Measurements from ENCODE around the gene PLD2. TPM values are rescaled to one million over a fixed set of nuclear protein-coding genes. Genes with fewer than 3 reads are reported as not detected.

Gene PLD2
- total RNA-seq, 1 experiment from 2014 or later = 24.3 TPM

DNA sequence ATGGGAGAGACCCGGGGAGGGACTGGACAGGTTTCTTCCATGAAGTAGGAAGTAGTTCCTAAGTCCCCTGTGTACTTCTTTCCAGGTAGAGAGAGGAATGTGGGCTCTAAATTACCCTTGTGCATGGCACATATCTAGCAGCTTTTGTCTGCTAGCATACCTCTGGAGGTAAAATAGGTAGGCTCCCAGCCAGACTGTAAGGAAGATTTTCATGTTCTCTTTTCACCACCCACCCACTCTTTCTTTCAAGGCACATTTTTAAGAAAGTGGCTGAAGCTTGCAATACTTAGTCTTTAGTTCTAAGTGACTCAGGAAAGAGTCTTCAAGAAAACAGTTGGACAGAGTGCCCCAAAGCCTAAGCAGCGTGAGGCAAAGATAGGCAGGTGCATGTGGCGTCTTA is 35.4 kb downstream of the PLD2 start:
- ChIA-PET POLR2A (ENCODE audit: unreplicated experiment) (no interaction called here), CTCF (no interaction called here)
- DNase-seq (no peak), ATAC-seq (no peak)
- Histone ChIP-seq H2AFZ (ENCODE audit: low read length) (no peak overlapping the region), H3K4me2 (ENCODE audit: low read length) (no peak overlapping the region), H3K4me3 (ENCODE audit: low read length) (no peak overlapping the region), H3K27me3 (ENCODE audit: low read length) (no peaks in the 10 kb centered on the region), H3F3A (ENCODE audit: low read length, unreplicated experiment) (no peaks in the 10 kb centered on the region), H3K9ac (ENCODE audit: low read length) (no peak overlapping the region), H3K9me2 (replicated peaks; ENCODE audit: low read length) (no peaks in the 10 kb centered on the region), H3K9me3 (ENCODE audit: low read length) (no peaks in the 10 kb centered on the region), H3K79me2 (ENCODE audit: low read length) (peaks cover 97% of the 10 kb centered on the region), H4K20me1 (ENCODE audit: low read length) (no peaks in the 10 kb centered on the region), H3K36me3 (ENCODE audit: low read depth, low read length) (peaks cover 5% of the 10 kb centered on the region), H3K4me1 (ENCODE audit: insufficient read depth, low read length) (peaks cover 33% of the 10 kb centered on the region), H3K27ac (ENCODE audit: low read length) (no peak overlapping the region)
- TF ChIP-seq, protein P1, sequence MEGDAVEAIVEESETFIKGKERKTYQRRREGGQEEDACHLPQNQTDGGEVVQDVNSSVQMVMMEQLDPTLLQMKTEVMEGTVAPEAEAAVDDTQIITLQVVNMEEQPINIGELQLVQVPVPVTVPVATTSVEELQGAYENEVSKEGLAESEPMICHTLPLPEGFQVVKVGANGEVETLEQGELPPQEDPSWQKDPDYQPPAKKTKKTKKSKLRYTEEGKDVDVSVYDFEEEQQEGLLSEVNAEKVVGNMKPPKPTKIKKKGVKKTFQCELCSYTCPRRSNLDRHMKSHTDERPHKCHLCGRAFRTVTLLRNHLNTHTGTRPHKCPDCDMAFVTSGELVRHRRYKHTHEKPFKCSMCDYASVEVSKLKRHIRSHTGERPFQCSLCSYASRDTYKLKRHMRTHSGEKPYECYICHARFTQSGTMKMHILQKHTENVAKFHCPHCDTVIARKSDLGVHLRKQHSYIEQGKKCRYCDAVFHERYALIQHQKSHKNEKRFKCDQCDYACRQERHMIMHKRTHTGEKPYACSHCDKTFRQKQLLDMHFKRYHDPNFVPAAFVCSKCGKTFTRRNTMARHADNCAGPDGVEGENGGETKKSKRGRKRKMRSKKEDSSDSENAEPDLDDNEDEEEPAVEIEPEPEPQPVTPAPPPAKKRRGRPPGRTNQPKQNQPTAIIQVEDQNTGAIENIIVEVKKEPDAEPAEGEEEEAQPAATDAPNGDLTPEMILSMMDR (conservative IDR thresholded peaks at IDR 0.05; ENCODE audit: low read depth, low read length) = no peak
- no peak for TF ChIP-seq EZH2 (IDR thresholded peaks at IDR 0.05; ENCODE audit: low read length, unreplicated experiment)
- intact Hi-C loops (cut with micrococcal nuclease) = no loop called here
- no TSS peak for BruUV-seq (replicated peaks)

- DNase-seq (no peak), ATAC-seq (no peak)
- BruUV-seq (replicated peaks) = no TSS peak
- H3K36me3 ChIP-seq (ENCODE audit: low read depth, low read length) = no peaks in the 10 kb centered on the region
- no peaks in the 10 kb centered on the region for H3K27me3 ChIP-seq (ENCODE audit: low read length)
- H3K9me3 ChIP-seq (ENCODE audit: low read length) = no peaks in the 10 kb centered on the region
- no peak overlapping the region for H3K4me3 ChIP-seq (ENCODE audit: low read length)
- no peaks in the 10 kb centered on the region for H4K20me1 ChIP-seq (ENCODE audit: low read length)
- no peak overlapping the region for H3K27ac ChIP-seq (ENCODE audit: low read length)
- no peak overlapping the region for H2AFZ ChIP-seq (ENCODE audit: low read length)
- H3K4me2 ChIP-seq (ENCODE audit: low read length) = no peak overlapping the region
- H3K79me2 ChIP-seq (ENCODE audit: low read length) = peaks cover 94% of the 10 kb centered on the region
- CTCF ChIA-PET = no interaction called here
- no peaks in the 10 kb centered on the region for H3K9me2 ChIP-seq (replicated peaks; ENCODE audit: low read length)
- intact Hi-C loops (cut with micrococcal nuclease) = no loop called here
- H3F3A ChIP-seq (ENCODE audit: low read length, unreplicated experiment) = no peaks in the 10 kb centered on the region
- POLR2A ChIA-PET (ENCODE audit: unreplicated experiment) = no interaction called here
- H3K9ac ChIP-seq (ENCODE audit: low read length) = no peak overlapping the region
- TF ChIP-seq EZH2 (IDR thresholded peaks at IDR 0.05; ENCODE audit: low read length, unreplicated experiment) = no peak
- TF ChIP-seq EZH2phosphoT487 (IDR thresholded peaks at IDR 0.05; ENCODE audit: borderline replicate concordance, low read length) = no peak
- TF ChIP-seq, protein P1 (conservative IDR thresholded peaks at IDR 0.05; ENCODE audit: low read depth, low read length) = no peak
- H3K4me1 ChIP-seq (ENCODE audit: insufficient read depth, low read length) = peaks cover 44% of the 10 kb centered on the region
Observed at GRCh38 chr17:4843321-4844000, 36.5 kb downstream of the PLD2 start.

DNA sequence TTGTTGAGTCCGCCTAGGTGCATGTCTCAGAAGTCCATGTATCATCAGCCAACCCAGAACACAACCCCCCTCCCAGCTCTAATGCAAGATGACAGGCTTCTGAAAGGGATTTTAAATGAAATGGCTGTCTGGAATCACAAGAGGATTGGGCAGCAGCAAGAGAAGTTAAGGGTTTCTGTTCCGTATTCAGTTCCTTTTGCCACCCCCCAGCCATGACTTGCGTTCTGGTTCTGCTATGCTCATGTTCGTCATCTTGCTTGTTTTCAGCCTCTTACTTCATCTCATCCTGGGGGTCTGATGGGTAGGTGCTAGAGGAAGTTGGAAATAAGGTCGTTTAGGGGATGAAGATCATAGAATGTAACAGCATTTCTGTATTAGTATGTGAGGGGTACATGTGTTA is 38.2 kb downstream of the PLD2 start:
- no peak overlapping the region for H3K9ac ChIP-seq (ENCODE audit: low read length)
- no TSS peak for BruUV-seq (replicated peaks)
- ATAC-seq (no peak), DNase-seq (no peak)
- H3F3A ChIP-seq (ENCODE audit: low read length, unreplicated experiment) = peaks cover 8% of the 10 kb centered on the region
- POLR2A ChIA-PET (ENCODE audit: unreplicated experiment) = no interaction called here
- no peaks in the 10 kb centered on the region for H3K36me3 ChIP-seq (ENCODE audit: low read depth, low read length)
- CTCF ChIA-PET = no interaction called here
- no peak overlapping the region for H2AFZ ChIP-seq (ENCODE audit: low read length)
- H3K4me3 ChIP-seq (ENCODE audit: low read length) = no peak overlapping the region
- no peaks in the 10 kb centered on the region for H3K9me3 ChIP-seq (ENCODE audit: low read length)
- intact Hi-C loops (cut with micrococcal nuclease) = no loop called here
- no peak overlapping the region for H3K4me2 ChIP-seq (ENCODE audit: low read length)
- no peaks in the 10 kb centered on the region for H3K27me3 ChIP-seq (ENCODE audit: low read length)
- H3K27ac ChIP-seq (ENCODE audit: low read length) = no peak overlapping the region
- no peaks in the 10 kb centered on the region for H3K9me2 ChIP-seq (replicated peaks; ENCODE audit: low read length)
- no peaks in the 10 kb centered on the region for H4K20me1 ChIP-seq (ENCODE audit: low read length)
- peaks cover 49% of the 10 kb centered on the region for H3K4me1 ChIP-seq (ENCODE audit: insufficient read depth, low read length)
- H3K79me2 ChIP-seq (ENCODE audit: low read length) = peaks cover 83% of the 10 kb centered on the region
- TF ChIP-seq EZH2 (IDR thresholded peaks at IDR 0.05; ENCODE audit: low read length, unreplicated experiment) (no peak), EZH2phosphoT487 (IDR thresholded peaks at IDR 0.05; ENCODE audit: borderline replicate concordance, low read length) (no peak)
- TF ChIP-seq, protein P1 (conservative IDR thresholded peaks at IDR 0.05; ENCODE audit: low read depth, low read length) = no peak
